Measurements from ENCODE around the gene OBP2A.
"Not testable (repeated sequence)": the region's sequence is repeated elsewhere in the genome, so short reads cannot be mapped to it uniquely, and the experiment has no call there.

OBP2A gene

DNA sequence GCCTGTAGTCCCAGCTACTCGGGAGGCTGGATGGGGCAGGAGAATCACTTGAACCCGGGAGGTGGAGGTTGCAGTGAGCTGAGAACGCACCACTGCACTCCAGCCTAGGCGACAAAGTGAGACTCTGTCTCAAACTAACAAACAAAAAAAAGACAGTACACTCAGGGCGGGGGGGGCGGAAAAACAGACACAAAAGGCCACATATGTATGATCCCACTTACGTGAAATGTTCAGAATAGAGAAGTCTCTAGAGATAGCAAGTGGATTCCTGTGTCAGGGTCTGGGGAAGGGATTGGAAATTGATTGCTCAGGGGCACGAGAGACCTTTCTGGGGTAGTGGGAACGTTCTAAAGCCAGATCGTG is 33.7 kb upstream of the OBP2A start:
- DNase-seq (ENCODE audit: low spot score), result no peak

DNA sequence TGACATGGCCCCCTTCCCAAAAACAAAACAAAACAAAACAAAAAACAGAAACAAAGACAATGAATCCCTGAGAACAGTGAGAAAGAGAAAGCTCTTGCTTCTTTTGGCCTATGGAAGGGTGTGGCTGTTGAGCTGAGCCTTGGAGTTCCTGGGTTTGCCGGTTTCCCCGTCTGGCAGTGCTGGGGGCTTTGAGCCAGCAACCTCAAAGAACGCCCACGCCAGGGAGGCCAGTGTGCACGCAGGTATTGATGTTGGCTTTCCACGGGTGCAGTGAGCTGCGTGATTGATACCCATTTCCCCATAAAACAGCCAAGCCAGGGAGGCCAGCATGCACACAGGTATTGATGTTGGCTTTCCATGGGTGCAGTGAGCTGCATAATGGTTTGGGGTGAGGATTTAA is 33.0 kb upstream of the OBP2A start:
- no peak for DNase-seq (ENCODE audit: low spot score)

DNA sequence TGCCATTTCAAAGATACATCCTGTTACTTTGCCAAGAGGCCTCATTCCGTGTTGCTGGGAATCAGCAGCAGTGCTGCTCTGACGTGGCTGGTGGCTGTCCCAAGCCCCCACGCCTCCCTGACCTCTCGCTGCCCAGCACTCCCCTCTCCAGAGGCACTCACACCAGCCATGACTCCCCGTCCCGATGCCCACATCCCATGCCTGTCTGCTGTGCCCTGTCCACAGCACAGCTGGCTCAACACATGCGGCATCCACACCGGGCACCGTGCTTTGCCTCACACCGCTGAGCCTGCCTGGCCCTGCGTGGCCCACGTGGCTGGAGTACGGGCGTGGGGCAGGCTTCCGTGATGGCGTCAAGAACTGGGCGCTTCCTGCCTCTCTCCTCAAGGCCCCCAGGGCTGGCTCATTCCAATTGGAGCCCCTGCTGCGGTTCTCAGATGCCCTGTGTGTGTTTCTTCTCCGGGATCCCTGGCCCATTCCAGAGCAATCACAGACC is 32.5 kb upstream of the OBP2A start:
- DNase-seq (ENCODE audit: low spot score), result no peak

DNA sequence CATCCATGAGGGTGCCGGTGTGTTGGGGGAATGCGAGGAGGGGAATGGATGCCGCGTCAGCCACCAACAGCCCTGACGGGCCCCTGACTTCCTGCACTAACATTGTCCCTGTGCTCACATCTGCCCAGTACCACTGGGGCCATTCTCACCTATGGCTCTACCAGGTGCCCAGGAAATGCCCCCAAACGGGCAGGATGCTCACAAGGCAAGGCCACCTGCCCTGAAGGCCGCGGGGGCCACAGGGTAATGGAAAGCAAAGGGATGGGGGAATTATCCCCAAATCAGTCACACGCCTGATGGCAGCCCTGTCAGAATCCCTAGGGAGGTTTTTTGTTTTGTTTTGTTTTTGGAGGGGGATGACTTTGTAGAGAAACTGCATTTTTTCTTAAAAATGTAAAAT is 32.0 kb upstream of the OBP2A start:
- not testable (repeated sequence) for DNase-seq (ENCODE audit: low spot score)

DNA sequence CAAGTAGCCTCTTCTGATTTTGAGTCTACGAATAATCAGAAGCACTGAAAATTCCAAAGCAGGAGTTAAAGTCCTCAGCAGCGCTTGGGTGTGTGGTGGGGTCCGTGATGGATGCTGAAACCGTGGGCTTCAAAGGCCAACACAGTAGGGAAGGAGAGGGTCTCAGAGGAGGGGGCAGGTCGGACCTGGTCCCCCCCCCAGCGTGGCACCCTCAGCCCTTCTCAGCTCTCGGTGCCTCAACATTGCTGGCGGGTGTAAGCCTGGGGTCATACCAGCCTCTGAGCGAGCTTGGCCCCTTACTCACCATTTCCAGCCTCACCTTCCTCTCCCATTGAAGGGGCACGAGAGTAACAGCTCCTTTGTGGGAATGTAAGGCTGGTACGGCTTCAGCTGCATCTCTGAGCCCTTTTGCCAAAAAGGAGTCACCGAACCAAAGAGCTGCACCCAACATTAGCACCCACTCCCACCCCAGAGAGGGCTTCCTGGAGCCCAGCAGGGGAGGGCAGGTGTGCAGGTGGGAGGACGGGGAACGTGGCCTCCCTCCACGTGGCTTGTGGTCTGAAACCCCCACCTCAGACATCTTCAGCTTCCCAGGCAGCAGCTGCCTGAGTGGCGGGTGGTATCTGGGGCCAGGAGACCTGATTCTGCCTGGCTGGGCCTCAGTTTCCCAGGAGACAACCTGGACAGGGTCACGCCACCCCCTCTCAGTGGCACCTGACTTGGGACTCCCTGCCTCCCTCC is 31.4 kb upstream of the OBP2A start:
- no peak for DNase-seq (ENCODE audit: low spot score)

DNA sequence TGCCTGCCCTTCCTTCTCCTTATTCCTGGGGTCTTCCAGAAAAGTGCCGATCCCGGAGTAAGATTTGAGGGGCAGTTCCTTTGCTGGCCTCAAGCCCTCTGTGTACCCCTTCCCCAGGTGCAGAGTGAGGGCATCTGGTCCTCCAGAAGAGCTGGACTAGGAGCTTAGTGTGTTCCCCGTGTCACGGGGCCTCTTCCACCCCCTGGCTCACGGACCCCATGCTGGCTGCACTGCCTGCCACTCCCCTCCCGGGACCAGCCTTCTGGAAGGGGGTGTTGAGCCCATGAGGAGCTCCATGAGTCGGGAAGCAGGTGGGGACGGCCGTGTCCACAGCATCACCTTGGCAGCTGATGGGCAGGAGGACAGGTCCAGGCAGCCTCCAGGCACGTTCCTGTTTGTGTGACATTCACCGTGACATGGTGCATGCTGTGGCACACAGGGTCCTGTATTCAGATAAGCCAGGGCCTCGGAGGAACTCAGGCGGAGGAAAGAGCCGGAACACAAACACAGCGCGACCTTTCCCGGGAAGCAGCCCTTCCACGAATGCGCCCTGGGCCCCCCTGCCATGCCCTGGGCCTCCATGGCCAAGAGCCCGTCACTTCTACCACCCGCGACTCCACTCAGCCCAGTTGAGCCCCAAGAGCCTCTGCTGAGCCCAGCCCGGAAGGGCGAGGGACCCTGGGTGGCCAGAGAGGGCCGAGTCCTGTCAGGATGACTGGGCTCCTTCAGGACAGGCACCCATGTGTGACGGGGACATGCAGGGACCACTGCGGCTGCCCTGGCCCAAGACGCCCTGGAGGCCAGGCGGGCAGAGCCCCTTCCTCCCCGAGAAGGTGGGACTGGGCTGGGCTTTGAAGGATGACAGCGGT is 30.6 kb upstream of the OBP2A start:
- no peak for DNase-seq (ENCODE audit: low spot score)

DNA sequence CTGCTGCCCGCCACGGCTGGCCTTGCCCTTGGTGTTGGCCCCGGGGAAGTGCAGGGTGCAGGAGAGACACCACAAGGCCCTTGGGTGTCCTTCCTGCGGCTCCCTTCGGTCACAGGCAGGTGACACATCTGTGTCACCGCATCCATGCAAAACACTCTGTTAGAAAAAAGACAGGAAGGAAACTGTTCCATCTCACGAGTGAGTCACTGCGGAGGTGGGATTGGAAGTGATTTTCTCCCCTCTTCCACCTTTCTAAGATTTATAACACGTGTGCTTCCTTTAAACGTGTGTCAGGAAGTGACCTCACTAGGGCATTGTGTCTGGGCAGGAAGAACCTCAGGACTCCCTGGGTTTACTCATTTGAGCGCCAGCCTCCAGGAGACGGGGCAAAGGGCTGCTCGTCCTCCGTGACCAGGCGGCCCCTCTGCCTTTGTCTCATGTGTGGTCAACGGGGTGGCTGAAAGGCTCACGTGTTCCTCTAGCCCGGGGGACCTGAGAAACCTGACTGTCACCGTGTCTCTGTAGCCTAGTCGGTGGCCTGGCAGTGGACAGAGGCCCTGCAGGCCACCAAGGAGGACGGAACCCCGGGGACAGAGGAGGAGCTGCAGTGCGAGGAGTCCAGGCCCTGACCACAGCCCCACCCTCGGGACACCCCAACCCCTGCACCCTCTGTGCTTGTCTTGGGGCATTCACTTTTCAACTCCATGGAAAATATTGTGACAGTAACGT is 29.6 kb upstream of the OBP2A start:
- DNase-seq (ENCODE audit: low spot score), result no peak

DNA sequence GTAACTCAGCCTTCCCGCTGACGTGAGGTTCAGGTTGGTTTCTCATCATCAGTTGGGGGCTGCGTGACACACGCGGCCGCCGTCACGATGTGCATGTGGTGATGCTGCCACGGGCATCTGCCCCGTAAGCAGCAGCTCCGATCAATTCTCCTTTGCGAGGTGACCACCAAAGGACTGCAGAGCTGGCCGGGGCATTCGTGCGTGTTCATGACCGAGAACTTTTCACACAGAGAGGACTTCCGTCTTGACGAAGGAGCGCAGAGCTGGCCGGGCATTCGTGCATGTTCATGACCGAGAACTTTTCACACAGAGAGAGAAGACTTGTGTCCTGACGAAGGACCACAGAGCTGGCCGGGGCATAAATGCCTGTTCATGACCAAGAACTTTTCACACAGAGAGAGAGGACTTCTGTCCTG is 28.5 kb upstream of the OBP2A start:
- no peak for DNase-seq (ENCODE audit: low spot score)

DNA sequence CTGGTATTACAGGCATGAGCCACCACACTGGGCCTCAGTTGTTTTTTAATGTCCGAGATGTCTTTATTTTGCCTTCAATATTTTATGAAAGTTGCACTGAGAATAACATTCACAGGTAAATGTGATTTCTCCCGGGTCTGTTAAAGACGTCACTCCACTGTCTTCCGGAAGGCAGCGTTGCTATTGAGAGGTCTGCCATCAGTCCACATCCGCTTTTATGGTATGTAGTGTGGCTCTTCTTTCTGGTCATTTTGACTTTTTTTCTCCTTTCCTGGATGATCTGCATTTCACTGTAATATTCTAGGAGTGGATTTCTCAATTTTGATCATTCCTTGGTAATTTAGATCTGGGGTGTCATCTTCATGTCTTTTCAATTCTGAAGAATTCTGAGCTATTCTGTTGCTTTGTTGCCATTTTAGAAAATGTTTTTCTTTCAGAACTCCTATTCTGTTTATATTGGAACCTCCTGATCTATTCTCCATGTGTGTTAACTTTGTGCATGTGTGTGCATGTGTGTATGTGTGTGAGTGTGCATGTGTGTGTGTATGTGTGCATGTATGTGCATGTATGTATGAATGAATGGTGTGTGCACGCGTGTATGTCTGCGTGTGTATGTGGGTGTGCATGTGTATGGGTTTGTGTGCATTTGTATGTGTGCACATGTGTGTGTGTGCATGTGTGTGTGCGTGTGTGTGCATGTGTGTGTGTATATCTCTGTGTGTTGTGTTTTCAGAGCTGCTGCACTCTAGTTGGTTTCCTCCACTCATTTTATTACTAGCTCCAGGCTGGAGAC is 26.6 kb upstream of the OBP2A start:
- no peak for DNase-seq (ENCODE audit: low spot score)

DNA sequence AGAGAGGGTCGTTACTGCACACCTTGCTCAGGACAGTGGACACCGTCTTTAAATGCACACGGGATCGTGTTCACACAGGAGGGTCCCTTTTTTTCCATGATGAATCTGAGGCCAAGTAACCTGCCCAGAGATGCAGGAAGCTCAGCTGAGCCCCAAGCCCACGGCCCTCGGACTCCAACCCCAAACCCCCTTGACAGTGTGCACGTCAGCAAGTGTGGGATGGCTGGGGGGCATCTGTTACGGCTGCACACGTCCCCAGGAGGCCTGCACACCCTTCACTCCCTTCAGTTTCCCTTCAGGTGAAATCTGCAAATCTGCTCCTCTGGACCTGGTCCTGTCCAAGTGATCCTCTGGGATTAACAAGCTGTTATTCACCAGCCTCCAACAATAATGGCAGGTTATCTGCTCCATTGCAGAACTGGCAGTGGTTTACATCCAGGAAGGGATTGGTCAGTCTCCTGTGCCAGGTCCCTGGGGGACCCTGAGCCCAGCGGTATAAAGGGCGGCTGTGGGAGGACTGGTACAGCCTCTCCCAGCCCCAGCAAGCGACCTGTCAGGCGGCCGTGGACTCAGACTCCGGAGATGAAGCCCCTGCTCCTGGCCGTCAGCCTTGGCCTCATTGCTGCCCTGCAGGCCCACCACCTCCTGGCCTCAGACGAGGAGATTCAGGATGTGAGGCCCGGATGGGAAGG is 24.9 kb upstream of the OBP2A start, which contains the start of gene LCN1:
Gene LCN1 (plus strand): TSS at position 525 of the 692 bp plus-strand sequence. CDS start 58 bp downstream, at position 583.
- DNase-seq (ENCODE audit: low spot score), result no peak

DNA sequence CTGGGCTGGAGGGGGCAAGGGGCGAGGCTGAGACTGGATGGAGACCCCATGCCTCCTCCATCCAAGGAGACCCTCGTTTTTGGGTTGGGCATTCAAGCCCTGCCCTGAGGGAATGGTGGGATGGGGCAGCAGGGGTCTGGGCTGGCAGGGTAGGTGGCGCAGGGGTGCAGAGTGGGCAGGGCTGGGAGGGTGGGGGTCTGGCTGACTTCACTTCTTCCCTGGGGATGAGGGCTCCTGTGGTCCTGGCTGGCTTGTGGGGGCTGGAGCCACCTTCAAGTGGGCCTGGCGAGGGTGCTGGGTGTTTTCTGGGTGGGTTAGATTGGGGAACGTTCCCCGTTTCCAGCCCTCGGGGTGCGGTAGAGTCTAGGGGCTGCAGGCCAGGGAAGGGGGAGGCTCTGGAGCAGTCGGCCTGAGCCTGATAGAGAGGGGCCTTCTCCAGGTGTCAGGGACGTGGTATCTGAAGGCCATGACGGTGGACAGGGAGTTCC is 24.3 kb upstream of the OBP2A start:
- no peak for DNase-seq (ENCODE audit: low spot score)

DNA sequence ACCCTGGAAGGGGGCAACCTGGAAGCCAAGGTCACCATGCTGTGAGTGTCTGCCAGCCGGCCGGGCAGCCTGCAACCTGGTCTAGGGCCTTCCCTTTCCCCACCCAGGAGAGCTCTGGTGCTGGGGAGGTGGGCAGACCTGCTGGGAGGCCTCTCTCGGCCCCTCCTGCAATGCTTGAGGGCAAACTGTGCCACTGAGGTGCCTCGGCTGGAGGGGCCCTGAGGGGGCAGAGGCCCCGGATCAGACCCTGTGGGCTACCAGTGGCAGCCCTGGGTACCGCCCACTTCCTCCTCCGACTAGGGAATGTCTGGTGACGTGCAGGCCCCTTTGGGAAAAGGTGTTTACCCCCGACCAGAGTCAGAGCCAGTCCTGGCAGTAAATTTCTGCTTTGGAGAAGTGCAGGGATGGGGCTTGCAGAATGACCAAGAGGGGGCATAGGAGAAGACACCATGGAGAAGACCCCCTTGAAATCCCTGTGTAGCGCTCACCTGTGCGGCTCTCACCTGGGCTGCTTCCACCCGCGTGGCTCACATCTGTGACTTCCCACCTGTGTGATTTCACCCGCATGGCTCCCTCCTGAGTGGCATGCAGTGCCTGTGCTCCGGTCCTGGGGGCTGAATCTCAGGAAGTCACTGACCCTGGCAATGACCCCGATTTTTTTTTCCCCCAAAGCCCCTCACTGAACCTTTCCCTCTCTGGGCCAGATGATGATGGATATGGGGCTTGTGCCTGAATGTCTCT is 23.6 kb upstream of the OBP2A start:
- DNase-seq (ENCODE audit: low spot score), result no peak

DNA sequence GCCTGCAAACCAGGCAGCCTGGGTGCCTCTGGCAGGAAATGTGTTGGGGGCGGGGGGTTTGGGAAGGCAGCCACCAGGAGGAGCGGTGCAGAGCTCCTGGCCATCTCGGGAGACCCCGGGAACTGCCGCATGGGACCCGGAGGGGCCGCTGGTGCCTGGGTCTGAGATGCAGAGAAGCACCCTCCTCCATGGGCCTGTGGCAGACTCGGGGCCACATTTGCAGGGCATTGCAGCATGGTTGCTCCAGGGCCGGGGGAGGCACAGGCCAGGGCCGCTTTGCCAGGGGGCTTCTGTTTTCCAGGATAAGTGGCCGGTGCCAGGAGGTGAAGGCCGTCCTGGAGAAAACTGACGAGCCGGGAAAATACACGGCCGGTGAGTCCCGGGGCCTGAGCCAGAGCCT is 23.0 kb upstream of the OBP2A start:
- no peak for DNase-seq (ENCODE audit: low spot score)

DNA sequence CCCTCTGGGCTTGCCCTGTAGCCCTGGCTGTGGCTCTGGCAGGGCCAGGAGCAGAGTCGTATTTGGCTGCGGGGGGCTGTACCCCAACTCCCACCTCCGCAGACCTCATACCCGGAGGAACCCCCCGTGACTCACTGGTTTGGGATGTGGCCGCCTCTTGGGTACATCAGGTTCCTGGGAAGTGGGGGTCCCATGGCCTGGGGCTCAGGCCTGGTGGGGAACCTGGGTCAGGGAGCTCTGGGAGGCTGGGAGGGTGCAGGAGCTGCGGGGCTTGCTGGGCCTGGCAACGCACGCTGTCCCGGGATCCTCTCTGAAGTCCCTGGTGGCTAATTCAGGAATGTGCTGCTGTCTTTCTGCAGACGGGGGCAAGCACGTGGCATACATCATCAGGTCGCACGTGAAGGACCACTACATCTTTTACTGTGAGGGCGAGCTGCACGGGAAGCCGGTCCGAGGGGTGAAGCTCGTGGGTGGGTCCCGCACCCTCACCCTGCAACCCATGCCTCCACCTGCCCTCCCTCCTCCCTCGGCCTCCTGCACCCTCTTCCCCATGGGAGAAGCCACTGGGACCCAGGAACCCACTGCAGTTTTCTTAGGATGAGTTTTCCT is 22.3 kb upstream of the OBP2A start:
- no peak for DNase-seq (ENCODE audit: low spot score)

DNA sequence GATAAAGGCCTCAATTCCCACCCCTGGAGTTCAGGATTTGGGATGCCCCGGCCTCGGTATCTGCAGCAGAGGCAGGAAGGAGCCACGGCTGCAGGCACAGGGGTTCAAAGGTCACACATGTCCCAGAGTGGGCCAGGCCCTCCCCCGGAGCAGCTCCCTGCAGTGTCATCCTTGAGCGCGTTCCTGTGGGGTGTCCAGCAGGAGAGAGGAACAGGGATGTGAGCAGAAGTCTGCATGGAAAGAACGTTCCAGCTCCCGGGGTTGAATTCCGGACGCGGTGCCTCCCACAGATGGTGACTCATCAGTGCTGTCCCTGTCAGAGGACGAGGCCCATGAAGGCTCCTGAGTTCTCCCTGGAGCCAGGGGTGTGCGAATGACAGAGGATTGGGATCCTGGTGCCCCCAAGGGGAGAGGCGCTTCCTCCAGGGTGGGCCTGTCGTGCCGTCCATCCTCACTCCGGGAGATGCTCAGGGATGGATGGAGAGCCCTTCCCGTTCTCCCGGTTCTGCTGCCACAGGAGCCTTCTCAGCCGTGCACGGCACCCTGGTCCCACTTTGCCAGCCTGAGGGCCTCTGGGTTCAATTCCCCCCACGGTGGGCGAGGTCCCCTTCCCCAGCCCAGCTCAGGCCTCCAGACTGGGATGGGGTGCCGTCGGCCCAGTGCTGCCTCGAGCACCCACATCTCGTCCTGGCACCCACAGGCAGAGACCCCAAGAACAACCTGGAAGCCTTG is 21.6 kb upstream of the OBP2A start:
- no peak for DNase-seq (ENCODE audit: low spot score)

DNA sequence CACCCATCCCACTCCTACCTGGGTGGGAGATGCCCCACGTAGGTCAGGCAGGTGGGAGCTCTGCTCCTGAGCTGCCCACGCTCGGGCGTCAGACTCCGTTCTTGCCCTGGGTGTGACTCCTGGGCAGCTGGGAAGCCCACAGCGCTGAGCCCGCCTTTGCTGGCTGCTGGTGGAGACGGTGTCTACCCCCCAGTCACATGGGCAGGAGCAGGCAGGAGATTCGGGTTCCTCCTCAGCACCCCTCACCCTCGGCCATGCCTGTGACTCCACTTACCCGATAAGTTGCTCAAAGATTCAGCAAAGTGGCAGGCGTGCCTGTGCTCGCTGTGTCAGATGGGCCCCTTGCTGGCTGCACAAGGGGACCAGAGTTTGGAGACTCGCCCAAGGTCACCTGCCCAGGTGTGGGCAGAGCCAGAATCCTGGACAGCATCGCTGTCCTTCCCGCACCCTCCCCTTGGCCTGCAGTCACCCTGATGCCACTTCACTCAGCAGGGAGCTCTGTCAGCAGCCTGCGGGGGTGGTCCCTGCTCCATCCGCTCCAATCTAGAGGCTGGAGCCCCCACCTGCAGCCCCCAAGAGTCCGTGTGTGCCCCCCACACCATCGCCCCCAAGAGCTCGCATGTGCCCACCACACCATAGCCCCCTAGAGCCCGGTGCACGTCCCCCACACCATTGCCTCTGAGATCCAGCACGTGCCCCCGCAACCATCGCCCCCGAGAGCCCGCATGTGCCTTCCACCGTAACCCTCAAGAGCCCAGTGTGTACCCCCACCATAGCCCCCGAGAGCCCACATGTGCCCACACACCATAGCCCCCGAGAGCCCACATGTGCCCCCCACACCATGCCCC is 20.5 kb upstream of the OBP2A start:
- no peak for DNase-seq (ENCODE audit: low spot score)

DNA sequence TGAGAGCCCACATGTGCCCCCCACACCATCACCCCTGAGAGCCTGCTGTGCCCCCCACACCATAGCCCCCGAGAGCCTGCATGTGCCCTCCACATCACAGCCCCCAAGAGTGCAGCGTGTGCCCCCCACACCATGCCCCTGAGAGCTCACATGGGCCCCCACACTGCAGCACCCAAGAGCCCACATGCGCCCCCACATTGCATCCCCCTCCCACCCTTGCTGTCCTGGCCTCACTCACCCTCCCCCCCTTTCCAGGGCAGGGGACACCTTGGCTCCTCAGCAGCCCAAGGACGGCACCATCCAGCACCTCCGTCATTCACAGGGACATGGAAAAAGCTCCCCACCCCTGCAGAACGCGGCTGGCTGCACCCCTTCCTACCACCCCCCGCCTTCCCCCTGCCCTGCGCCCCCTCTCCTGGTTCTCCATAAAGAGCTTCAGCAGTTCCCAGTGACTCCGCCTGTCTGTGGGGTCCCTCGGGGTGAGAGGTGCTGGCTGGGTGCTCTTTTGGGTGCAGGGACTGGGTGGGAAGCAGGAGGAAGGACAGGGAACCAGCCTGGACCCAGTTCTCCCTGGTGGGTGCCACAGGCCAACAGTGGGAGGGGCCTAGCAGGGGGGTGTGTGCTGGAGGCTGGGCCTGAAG is 19.7 kb upstream of the OBP2A start:
- no peak for DNase-seq (ENCODE audit: low spot score)
